H1 (cell line): ENCODE results near the gene ARHGEF2. TPM values are rescaled to one million over a fixed set of nuclear protein-coding genes. Genes with fewer than 3 reads are reported as not detected.

ENCODE experiments used
- KDM5A ChIP-seq: fragments of 200-600 bp; IDR thresholded peaks from 2 replicates; pipeline ENCODE4 v1.7.1; 2012; ENCODE audit warnings: mild to moderate bottlenecking, low read length, inconsistent platforms, mixed read lengths
- PHF8 ChIP-seq: fragments of 200-600 bp; sonication (generic); conservative IDR thresholded peaks from 2 replicates; pipeline ENCODE4 v1.7.1; 2012; ENCODE audit warnings: low read depth, mild to moderate bottlenecking, inconsistent platforms, low read length, moderate library complexity
- polyA plus RNA-seq, 7 experiments: library from polyadenylated mRNA; depleted of rRNA in 3 of 7; stranded (reverse) in 5 of 7; unstranded in 2 of 7; fragments of >200 nt in 5 of 7; fragments of 200-250 nt in 2 of 7; gene quantifications; 1 replicate in 5 of 7; 2 replicates in 1 of 7; 4 replicates in 1 of 7; pipeline versions ENCODE4 v1.2.1 to v1.2.3, GENCODE V29; 2011 to 2013; ENCODE audit warnings: missing spikeins in 2 of 7, mixed read lengths in 2 of 7
- total RNA-seq: library from RNA; stranded (reverse); fragmentation: NEBNext Ultra II Directional; extraction: Animal tissue kit (Norgen Biotek cat#: 25700); gene quantifications from 2 replicates; pipeline ENCODE4 v1.2.1, GENCODE V29; 2021

The ARHGEF2 gene
- total and polyA plus RNA-seq, 2 of the 8 experiments (the other 6 are each of a cell fraction or from before 2014, with no cell fraction given): 42.7 to 80.5 TPM

DNA sequence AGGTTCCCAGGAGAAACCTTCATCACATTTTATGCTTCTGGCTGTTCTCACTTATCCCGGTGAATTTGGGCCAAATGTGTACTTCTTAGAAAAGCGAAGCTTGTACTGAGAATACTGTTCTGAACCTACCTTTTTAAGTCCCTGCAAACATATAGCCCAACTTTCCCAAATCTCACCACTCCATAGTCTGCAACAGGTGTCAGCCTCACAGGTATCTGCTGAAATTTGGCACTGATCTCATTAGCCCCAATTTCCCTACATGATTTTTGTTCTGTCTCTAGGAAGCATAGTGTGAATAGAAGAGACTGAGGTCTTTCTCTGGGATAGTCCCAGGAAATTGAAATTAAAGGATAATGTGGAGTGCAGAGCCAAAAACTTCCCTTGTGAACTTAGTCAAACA lies 78.7 kb downstream of the ARHGEF2 start (continued):
- TF ChIP-seq PHF8 (no peak), KDM5A (no peak)
